Measurements from ENCODE around the gene CCDC160.
"Not testable (repeated sequence)": the region's sequence is repeated elsewhere in the genome, so short reads cannot be mapped to it uniquely, and the experiment has no call there.

CCDC160 gene

DNA sequence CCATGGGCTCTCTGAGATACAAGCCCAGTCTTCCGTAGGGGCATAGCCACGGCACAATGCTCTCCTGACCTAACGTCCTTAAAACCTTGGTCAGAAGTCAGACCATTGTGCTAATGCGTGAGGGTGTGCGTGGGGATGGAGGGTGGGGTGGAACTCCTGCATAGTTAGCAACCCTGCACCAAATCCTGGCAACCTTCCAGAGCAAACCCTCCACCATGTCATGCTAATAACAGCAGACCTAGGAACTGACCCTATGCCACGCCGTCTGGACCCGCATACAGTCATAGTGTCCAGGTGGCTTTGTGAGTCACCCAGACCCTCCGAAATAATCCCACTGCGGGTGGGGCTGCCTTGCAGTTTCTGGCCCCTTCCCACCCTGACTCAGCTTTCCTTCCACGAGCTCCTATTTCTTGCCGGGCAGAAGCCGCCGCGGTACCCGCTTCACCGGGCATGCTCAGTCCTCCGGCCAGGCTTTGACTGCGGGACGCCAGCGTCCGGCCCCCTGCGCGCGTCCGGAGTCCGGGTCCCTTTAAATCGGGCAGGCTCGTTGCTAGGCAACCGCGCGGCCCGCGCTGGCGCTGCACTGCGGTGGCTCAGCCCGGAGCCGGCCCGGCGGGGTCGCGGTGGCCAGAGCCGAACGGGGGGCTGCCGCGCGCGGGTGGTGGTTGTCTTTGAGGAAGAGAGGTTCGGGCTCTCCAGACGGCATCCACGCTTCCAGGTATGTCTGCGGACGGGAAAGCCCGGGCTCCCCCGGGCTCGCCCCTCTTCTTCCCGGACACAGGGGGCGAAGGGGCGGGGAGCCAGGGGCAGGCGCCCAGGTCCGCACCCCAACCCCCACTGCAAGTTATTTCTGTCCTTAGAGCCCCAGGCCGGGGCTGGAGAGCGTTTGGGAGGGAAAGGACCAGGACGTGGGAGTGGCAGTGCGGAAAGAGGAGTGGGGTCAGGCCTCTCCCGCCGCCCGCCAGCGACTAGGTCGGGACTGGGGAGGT is at the start of gene CCDC160:
TSS of gene CCDC160 (plus strand) at position 557 of the 989 bp plus-strand sequence. CDS start 7,619 bp downstream, outside the sequence.
- DNase-seq: no peak

DNA sequence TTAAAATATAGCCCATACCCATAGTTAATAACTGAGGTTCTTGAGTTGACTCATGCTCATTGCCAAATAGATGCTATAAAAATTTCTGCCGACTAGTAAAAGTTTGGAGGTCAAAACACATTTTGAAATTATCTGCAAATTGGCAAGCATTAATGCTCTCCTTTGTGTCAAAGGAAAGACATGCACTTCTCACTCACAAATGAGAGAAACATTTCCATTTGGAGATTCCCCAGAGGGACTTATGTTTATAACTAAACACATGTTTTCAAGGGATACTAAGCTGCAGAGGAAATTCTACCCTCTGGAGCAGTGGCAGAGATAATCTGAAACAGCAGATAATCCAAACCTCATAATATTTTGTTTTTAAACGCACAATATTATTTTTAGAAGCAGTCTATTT is 45.7 kb upstream of the CCDC160 start:
- DNase-seq: no peak

DNA sequence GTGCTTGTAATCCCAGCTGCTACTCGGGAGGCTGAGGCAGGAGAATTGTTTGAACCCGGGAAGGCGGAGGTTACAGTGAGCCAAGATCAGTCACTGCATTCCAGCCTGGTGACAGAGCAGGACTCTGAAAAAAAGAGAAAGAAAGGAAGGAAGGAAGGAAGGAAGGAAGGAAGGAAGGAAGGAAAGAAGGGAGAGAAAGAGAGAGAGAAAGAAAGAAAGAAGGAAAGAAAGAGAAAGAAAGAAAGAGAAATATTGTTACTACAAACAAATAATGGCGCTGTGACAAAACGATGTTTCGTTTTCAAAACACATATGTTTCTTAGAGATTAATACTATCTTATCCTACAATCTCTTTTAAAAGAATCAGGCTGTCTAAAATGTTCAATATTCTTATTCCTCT is 42.1 kb upstream of the CCDC160 start:
- no peak for DNase-seq

DNA sequence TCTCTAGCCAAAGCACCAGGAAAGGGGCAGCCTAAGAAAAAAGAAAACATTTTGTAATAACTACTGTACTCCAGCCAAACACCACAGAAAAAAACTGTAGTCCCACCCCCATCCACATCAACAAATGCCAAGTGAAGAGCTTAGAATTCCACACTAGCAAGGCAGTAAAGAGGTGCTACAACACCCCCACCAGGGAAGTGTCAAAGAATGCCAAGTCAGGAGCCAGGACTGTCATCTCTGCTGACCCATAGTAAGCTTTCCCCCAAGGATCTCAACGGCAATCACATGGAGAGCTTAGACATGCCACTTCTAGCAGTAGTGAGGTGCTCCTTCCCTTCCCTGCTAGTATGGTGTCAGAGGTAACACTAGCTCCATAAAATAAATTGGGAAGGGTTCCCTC is 34.4 kb upstream of the CCDC160 start:
- DNase-seq: no peak

DNA sequence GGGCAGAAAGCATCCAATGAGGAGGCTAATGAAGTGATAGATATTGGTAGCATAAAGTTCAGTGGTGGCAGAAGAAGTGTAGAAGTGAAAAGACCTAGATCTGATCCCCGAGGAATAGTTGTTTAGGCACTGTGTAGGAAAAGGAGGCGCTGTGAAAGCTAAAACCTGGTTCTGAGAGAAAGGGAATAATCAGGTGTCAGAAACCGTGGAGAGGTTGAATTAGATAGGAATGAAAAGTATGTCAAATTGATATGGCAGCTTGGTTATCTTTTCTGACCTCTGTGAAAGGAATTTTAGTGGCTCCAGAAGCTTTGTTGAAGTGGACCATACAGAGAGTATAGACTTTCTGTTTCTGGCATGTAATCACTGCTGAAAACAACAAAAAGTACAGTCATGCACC is 30.8 kb upstream of the CCDC160 start:
- DNase-seq: no peak

DNA sequence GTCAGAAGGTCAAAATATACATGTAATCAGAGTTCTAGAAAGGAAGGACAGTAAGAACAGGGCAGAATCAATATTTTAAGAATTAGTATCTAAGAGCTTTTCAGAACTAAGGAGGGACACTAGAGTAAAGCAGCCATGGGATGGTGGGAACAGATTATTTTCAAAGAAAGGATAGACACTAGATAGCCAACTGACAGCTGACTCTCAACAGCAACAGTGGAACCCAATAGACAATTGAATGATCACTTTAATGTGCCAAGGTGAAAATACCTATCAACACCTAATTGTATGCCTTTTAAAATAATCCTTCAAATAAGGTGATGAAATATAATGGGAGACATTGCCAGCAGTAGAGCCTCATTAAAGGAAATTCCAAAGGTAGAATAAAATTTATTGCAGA is 26.5 kb upstream of the CCDC160 start:
- no peak for DNase-seq

DNA sequence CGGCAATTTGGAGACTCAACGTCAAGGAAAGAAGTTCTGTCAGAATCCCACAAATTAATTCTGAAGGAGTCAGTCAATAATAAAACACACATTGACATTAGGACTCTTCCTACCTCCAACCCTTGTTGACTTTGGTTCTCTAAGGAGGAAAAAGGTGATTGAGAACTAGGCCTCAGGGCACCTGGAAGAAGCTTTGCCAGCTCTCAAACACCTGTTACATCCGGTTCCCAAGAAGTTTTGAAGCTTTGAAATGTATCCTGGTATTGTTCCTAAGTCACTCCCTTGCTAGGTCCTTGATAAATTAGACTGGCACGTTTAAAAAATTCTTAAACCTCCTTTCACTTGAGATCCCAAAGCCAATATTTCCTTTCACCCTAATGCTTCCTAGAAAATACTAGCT is 1.7 kb upstream of the CCDC160 start:
- no peak for DNase-seq

DNA sequence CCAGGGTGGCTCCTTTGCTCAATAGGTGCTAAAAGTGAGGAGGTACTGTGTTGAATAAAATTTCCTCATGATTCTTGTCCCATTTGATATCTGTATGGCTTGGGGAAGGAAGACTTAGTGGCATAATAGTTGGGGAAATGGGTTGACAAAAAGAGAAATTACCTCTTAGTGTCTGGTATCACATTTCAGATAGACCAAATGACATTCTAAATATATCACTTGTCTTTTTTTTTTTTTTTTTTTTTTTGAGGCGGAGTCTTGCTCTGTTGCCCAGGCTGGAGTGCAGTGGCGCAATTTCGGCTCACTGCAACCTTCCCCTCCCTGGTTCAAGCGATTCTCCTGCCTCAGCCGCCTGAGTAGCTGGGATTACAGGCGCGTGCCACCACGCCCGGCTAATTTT is 1.2 kb downstream of the CCDC160 start:
- not testable (repeated sequence) for DNase-seq

DNA sequence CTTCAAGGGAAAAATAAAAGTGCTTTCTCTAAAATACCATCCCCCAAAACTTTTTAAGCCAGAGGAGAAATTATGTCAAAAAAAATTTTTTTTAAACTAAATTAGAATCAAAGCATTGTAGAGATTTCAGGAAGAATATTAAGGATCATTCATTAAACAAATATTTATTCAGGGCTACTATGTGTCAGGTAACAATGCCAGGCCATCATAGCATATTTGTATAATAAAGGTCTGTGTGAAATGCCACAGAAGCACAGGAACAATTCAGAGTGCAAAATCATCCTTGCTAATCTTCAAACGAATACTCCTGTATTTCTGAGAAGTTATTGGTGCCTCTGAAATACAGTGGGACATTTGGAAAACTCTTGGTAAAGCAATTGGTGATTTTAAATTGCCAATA is 2.0 kb downstream of the CCDC160 start:
- no peak for DNase-seq

DNA sequence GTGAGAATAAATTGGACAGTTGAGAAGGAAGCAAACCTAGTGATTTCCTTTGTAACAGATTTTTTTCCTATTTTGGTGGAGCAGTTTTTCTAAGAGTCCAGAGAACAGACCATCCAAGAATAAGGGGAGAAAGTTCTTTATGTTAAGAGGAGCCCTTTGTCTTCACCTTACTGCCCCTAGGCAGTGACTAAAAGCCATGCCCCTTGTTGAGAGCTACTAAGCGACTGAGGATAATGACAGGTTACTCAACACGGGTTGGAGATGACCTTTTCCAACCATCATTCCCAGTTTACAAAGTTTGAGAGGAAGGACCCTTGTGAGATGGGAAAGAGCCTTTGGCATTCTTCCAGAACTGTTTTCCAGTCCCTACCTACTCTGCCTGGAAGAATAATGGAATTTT is 3.2 kb downstream of the CCDC160 start:
- no peak for DNase-seq

DNA sequence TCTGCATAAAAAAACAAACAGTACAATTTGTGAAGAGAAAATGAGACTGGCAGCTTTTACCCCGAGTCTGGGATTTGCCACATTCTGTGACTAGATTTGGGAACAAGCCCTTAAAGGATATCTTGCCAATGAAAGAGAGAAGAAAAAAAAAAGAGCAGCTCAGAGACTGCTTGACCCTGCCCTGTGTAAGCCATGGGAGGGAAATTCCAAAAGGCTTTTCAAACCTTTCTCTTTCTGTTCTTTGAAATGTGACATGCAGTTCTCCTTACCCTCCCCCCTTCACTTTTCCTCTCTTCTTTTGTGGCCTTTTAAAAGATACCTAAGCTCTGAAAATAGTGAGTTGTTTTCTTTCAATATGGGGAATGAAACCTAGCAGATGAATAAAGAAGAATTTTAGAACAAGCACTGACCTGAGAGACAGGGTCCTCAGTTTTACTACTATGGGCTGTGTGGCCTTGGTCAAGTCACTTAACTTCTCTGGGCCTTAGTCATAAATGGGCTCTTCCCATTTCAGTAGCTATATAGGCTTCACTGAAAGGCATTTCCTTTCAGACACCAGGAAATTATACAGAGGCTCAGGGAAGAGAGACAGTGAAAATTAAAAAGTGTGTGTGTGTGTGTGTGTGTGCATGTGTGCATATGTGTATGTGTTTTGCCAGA is 5.1 kb downstream of the CCDC160 start:
- DNase-seq: no peak

DNA sequence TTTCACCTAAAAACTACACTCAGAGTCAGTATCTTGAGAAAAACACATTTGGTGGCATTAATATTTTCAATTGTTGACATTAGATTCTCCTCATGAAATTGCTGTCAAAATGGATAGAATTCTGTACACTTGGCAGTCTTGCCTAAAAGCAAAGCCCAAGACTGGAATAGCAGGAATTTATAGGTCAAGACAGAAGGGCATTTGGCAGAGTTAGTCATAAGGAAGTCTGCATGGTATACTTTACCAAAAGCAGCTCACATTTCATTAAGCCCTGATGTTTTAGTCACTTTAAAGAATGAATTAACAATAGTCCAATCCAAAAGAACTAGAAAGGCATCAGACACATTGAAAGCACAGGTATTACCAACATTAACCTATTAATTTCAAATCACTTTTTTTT is 7.1 kb downstream of the CCDC160 start:
- DNase-seq: no peak

DNA sequence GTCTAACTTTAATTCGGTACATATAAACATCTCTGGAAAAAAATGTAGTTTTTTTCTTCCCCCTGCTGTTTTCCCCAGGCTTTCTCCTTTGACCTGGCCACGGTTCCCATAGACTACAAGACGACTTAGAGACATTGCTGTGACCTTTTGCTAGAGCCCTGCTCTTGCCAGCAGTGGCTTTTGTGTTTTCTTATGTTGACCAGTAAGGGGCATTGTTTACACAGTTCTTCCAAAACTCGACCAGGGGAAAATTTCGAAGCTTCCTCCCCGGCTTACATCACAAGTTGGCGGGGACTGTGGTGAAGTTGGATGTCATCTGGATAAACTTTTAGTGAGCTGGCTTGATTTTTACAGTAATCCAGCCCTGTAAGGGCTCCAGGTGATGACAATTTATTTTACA is 9.3 kb downstream of the CCDC160 start:
- DNase-seq: no peak

DNA sequence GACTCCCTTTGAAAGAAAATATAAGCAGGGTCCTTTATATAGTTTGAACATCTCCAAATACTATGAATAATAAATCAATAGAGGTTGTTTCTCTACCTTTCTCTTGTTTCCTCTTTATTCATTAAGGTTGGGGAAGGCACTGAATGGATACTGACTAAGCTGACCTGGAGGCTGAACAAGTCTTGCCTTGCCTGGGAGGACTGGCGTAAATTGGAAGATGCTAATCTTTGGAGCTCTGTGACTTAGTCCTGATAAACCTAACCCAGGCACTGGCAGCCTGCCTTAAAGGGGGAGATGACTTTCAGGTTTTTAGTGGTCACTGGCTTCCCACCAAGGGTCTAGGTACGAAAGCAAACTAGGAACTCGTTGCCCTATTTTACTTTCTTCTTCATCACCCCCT is 10.5 kb downstream of the CCDC160 start:
- no peak for DNase-seq

DNA sequence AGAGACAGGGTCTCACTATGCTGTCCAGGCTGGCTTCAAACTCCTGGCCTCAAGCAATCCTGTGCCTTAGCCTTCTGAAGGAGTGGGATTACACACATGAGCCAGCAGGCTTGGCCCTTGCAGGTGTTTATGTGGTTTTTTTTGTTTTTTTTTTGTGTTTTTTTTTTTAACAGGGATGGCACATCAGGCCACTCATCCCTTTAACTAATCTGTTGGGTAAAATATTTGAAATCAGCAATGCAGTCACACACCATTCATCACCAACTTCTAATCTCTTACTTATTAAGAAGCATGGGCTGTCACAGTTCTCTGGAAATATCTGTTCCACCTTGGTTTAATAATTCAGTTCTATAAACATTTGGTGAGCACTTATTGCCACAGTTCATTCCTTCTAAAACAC is 12.3 kb downstream of the CCDC160 start:
- DNase-seq: no peak

DNA sequence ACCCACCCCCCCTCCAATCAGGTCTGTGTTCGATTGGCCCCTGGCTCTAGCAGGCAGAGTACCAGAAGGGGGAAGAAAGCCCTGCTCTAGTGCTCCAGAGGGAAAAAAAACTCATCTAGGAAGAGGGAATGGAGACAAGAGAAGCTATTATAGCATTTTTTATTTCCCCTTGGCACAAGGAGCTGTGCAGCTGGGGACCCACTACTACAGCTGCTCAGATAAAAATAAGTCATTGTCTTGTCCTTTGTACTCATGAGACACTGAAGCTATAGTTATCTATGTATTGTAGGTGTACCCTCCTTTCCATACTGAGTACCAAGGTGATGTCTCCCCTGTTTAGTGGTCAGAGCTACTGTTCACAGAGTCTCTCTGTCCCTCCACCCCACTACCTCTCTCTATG is 14.3 kb downstream of the CCDC160 start:
- no peak for DNase-seq

DNA sequence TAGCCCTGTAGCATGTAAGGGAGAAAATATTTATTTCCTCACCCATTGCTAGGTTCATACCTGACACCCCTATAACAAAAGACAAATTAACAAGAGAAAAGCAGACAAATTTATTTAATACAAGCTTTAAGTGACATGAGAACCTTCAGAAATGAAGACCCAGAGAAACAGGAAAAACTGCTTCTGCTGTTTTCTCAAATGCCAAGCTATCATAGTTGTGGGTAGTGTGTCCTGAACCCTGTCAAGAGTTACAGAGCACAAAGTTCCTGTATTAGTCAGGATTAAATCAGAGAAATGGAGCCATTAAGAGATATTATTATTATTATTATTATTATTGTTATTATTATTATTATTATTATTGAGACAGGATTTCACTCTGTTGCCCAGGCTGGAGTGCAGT is 17.5 kb downstream of the CCDC160 start:
- no peak for DNase-seq

DNA sequence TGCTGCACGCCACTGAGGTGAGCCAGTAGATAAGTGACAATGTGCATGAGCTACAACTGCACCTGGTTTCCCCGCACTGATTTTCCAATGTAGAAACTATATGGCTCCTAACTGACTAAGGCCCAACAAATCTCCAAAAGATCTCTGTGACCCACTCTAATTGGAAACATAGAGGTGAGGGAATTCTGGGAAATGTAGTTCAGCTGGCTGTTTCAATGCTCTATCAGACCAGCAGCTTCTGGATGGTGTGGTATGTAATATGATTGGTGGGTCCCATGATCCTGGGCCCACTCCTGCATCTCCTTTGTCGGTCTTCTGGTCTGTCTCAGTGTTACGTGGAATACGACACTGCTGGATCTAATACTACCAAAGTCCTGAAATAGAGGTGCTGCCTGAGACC is 18.6 kb downstream of the CCDC160 start:
- DNase-seq: no peak

DNA sequence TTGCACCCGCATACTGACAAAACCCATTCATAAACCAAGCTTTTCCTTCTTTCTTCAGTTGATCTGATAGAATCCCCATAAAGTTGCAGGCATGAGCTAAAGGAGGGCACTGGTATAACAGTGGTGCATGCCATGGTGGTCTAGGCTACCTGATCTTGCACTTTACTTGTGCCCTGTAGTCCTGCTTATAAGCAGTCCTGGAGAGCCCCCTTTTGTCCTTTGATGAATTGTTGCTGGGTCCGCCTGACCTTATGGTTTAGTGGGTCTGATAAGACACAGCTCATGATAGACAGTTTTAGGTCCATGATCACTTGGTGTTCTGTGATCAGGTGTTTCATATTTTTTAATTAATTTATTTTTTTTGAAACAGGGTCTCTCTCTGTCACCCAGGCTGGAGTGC is 19.7 kb downstream of the CCDC160 start:
- no peak for DNase-seq

DNA sequence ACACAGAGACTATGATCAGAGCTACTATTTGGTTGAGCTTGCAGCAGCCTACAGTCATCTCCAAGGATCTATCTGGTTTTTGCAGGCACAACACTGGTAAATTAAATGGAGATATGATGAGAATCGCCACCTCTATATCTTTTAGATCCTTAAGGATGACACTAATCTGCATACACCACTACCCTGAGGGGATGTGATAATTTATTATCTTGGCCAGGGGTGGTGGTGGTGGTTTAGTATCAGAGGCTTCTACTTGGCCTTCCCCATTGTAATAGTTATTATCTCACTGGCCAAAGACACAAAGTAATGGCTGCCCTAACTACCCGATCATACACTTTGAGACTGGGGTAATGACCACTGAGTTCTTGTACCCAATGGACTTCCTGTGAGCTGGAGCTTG is 21.2 kb downstream of the CCDC160 start:
- DNase-seq: no peak

DNA sequence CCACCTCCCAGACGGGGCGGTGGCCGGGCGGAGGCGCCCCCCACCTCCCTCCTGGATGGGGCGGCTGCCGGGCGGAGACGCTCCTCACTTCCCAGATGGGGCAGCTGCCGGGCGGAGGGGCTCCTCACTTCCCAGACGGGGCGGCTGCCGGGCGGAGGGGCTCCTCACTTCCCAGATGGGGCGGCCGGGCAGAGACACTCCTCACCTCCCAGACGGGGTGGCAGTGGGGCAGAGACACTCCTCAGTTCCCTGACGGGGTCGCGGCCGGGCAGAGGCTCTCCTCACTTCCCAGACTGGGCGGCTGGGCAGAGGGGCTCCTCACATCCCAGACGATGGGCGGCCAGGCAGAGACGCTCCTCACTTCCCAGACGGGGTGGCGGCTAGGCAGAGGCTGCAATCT is 49.0 kb downstream of the CCDC160 start:
- not testable (repeated sequence) for DNase-seq

DNA sequence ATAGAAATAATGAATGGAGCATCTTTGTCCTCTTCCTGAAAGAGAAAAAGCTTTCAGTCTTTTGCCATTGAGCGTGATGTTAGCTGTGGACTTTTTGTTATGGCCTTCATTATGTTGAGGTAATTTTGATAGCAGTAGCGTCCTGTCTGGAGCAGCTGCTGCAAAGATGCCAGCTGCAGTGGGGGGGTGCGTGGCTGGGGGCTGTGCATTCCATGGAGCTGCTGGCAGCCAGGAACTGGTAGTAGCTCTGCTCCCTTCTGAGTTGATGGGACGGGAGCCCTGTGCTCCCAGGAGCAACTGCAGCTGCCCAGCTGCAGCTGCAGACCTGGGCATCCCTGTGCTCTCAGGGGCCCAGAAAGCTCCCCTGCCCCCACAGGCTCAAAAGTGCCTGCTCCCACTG is 50.4 kb downstream of the CCDC160 start:
- DNase-seq: no peak

DNA sequence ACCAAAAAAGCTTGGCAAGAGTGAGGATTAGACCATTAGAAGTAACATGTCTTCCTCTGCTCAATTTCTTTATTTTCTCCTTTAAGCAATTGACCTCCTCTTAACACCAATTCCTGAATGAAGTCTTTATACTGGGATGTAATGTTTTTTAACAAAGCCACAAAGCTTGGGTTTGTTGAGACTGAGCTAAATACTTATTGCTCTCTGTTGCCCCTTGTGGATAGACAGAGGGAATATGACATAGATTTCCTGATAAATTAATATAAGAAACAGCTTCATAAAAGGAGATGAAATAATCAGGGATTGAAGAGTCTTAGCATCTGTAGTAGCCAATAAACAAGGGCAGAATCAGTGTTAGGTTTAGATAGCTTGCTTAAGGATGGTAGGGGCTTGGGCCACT is 57.6 kb downstream of the CCDC160 start:
- DNase-seq: no peak

Measured in CD4-positive, alpha-beta T cell treated with Interleukin-4 for 1 hour (primary cell).